HepG2 (cell line): ENCODE data around the gene SPACDR. TPM values are rescaled to one million over a fixed set of nuclear protein-coding genes. Genes with fewer than 3 reads are reported as not detected.

Experiments
- GABPA ChIP-seq, 2 experiments: IDR thresholded peaks; 2 replicates each; pipeline ENCODE4 v1.6.1; 2011 to 2016; ENCODE audit warnings: low read depth in 2 of 2, low read length in 1 of 2, missing biosample characterization in 1 of 2, missing genetic modification characterization in 1 of 2
- HNF4A ChIP-seq: sonication (generic); formaldehyde crosslinking; IDR thresholded peaks from 2 replicates; pipeline ENCODE4 v1.4.0; 2020; ENCODE audit warnings: missing genetic modification reagents
- KAT8 ChIP-seq: IDR thresholded peaks from 2 replicates; pipeline ENCODE4 v1.6.1; 2016; ENCODE audit warnings: missing genetic modification reagents, missing compliant biosample characterization
- MYC ChIP-seq: sonication (generic); formaldehyde crosslinking; IDR thresholded peaks from 2 replicates; pipeline ENCODE4 v1.9.0; 2021; ENCODE audit warnings: missing genetic modification reagents, borderline replicate concordance
- NCOA5 ChIP-seq: sonication (generic); formaldehyde crosslinking; IDR thresholded peaks from 2 replicates; pipeline ENCODE4 v1.4.0; 2020; ENCODE audit warnings: missing genetic modification reagents
- NFIB ChIP-seq: sonication (generic); formaldehyde crosslinking; IDR thresholded peaks from 2 replicates; pipeline ENCODE4 v1.9.0; 2021; ENCODE audit warnings: missing genetic modification reagents, mild to moderate bottlenecking, borderline replicate concordance
- NFIC ChIP-seq: IDR thresholded peaks from 2 replicates; pipeline ENCODE4 v1.6.1; 2012; ENCODE audit warnings: mild to moderate bottlenecking, low read length, inconsistent platforms
- PRMT3 ChIP-seq: sonication (generic); formaldehyde crosslinking; IDR thresholded peaks from 2 replicates; pipeline ENCODE4 v1.8.1; 2022; ENCODE audit warnings: low read depth, mild to moderate bottlenecking, moderate library complexity, missing genetic modification reagents, borderline replicate concordance
- RARG ChIP-seq: sonication (generic); formaldehyde crosslinking; IDR thresholded peaks from 2 replicates; pipeline ENCODE4 v1.4.0; 2020; ENCODE audit warnings: low read depth, mild to moderate bottlenecking, missing genetic modification reagents
- RCOR2 ChIP-seq: IDR thresholded peaks from 2 replicates; pipeline ENCODE4 v1.6.1; 2016; ENCODE audit warnings: missing biosample characterization, missing genetic modification reagents
- SMAD9 ChIP-seq: sonication (generic); formaldehyde crosslinking; IDR thresholded peaks from 2 replicates; pipeline ENCODE4 v1.5.1; 2020; ENCODE audit warnings: mild to moderate bottlenecking, missing genetic modification reagents
- SSRP1 ChIP-seq: IDR thresholded peaks from 2 replicates; pipeline ENCODE4 v1.6.1; 2016; ENCODE audit warnings: control low read depth
- TARDBP ChIP-seq: sonication (generic); formaldehyde crosslinking; IDR thresholded peaks from 2 replicates; pipeline ENCODE4 v1.8.0; 2022; ENCODE audit warnings: mild to moderate bottlenecking, missing genetic modification reagents
- ZBTB4 ChIP-seq: sonication (generic); formaldehyde crosslinking; IDR thresholded peaks from 2 replicates; pipeline ENCODE4 v1.4.0; 2020; ENCODE audit warnings: missing genetic modification reagents, mild to moderate bottlenecking, borderline replicate concordance
- ZFP90 ChIP-seq: sonication (generic); formaldehyde crosslinking; IDR thresholded peaks from 2 replicates; pipeline ENCODE4 v1.8.0; 2022; ENCODE audit warnings: missing genetic modification reagents, mild to moderate bottlenecking, inconsistent platforms, borderline replicate concordance
- ZFP91 ChIP-seq: sonication (generic); formaldehyde crosslinking; IDR thresholded peaks from 2 replicates; pipeline ENCODE4 v1.9.0; 2022; ENCODE audit warnings: missing genetic modification reagents, mild to moderate bottlenecking, borderline replicate concordance
- ZNF10 ChIP-seq: sonication (generic); formaldehyde crosslinking; IDR thresholded peaks from 2 replicates; pipeline ENCODE4 v1.4.0; 2020; ENCODE audit warnings: mild to moderate bottlenecking, low read depth, missing genetic modification reagents, borderline replicate concordance
- ZNF143 ChIP-seq: sonication (generic); formaldehyde crosslinking; IDR thresholded peaks from 2 replicates; pipeline ENCODE4 v1.4.0; 2020; ENCODE audit warnings: missing genetic modification reagents
- ZNF274 ChIP-seq: sonication (generic); formaldehyde crosslinking; IDR thresholded peaks from 2 replicates; pipeline ENCODE4 v1.5.1; 2020; ENCODE audit warnings: mild to moderate bottlenecking, missing genetic modification reagents
- ZNF430 ChIP-seq: sonication (generic); formaldehyde crosslinking; IDR thresholded peaks from 2 replicates; pipeline ENCODE4 v1.9.0; 2021; ENCODE audit warnings: mild to moderate bottlenecking, missing genetic modification reagents
- ZNF605 ChIP-seq: sonication (generic); formaldehyde crosslinking; IDR thresholded peaks from 2 replicates; pipeline ENCODE4 v1.8.0; 2022; ENCODE audit warnings: mild to moderate bottlenecking, missing genetic modification reagents
- ZNF703 ChIP-seq: sonication (generic); formaldehyde crosslinking; IDR thresholded peaks from 2 replicates; pipeline ENCODE4 v1.5.1; 2020; ENCODE audit warnings: missing genetic modification reagents, mild to moderate bottlenecking, moderate library complexity, borderline replicate concordance
- ZSCAN12 ChIP-seq: sonication (generic); formaldehyde crosslinking; IDR thresholded peaks from 2 replicates; pipeline ENCODE4 v1.9.0; 2021; ENCODE audit warnings: mild to moderate bottlenecking, missing genetic modification reagents
- polyA plus RNA-seq, 8 experiments: library from polyadenylated mRNA; depleted of rRNA in 3 of 8; stranded (reverse) in 7 of 8; unstranded in 1 of 8; fragments of >200 nt; fragmentation: Illumina TruSeq in 4 of 8; extraction: Trizol in 4 of 8; gene quantifications; 2 replicates each; pipeline versions ENCODE4 v1.2.1 to v1.2.3, GENCODE V29; 2011 to 2016; ENCODE audit warnings: low read depth in 4 of 8, missing spikeins in 1 of 8, mixed read lengths in 1 of 8; ENCODE audit not compliant: insufficient read depth in 1 of 8
- total RNA-seq, 5 experiments: library from RNA; depleted of rRNA; stranded (reverse); fragments of >200 nt; fragmentation: Illumina TruSeq; extraction: Trizol; gene quantifications; 2 replicates each; pipeline ENCODE4 v1.2.3, GENCODE V29; 2016; ENCODE audit warnings: low read depth in 1 of 5
- TF ChIP-seq, protein P1 (sequence below): IDR thresholded peaks from 2 replicates; pipeline ENCODE4 v1.6.1; 2016; ENCODE audit warnings: mild to moderate bottlenecking

The SPACDR gene
- total and polyA plus RNA-seq, 2 of the 13 experiments (the other 11 are each of a cell fraction or from before 2014, with no cell fraction given): 0.41 TPM; not detected in 1

DNA sequence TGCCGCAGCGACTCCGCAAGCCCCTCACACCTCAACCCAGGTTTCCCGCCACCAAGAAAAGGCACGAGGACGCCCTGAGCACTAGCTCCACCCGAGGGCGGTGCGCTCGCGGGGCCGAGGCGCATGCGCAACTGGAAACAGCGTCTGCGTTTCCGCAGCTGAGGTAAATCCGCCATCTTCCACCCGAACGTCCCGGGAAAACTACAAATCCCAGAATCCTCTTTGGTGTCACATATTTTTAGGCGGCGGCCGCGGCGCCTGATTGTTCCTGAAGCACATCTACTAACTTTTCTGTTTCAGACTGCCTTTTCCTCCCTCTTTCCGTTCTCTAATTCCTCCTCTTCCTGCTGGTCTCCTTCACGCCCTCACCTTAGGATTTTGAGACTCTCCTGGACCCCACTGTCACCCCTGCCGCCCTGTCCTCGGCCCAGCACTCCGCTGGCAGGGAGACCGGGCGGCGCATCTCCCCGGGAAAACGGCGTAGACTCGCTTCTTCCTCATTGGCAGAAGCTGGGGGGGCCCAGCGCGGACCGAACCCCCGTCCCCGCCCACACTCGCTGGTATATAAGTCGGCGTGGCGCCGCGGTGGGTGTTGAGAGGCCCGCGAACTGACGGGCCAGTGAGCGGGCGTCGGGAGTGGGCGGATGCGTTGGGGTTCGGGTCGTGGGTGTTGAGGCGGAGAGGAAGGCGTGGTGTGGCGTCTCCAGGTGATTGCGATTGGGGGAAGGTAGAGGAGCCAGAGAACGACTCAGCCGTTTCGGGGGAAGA is 35.7 kb downstream of the SPACDR start, which contains the start of gene ZCWPW1 (continued):
- peak; percentile 75 for TF ChIP-seq ZNF605
- TF ChIP-seq ZNF430 (CRISPR knock-in tag): peak; percentile 45; the same call in 1 of the 2 replicates
- no peak; the same call in 1 of the 2 replicates for TF ChIP-seq MYC (CRISPR knock-in tag)
- TF ChIP-seq NCOA5 (CRISPR knock-in tag): 0 out of 2 replicates have a peak, but pooled peaks have one; percentile 82
- no peak; the same call in 1 of the 2 replicates for TF ChIP-seq SMAD9 (CRISPR knock-in tag)
- no peak for TF ChIP-seq RCOR2
- TF ChIP-seq SSRP1: peak; percentile 96
- TF ChIP-seq KAT8: peak; percentile 77
- TF ChIP-seq NFIC: no peak
- peak; percentile 75 for TF ChIP-seq ZFP91
- no peak for TF ChIP-seq HNF4A
- TF ChIP-seq, protein P1, sequence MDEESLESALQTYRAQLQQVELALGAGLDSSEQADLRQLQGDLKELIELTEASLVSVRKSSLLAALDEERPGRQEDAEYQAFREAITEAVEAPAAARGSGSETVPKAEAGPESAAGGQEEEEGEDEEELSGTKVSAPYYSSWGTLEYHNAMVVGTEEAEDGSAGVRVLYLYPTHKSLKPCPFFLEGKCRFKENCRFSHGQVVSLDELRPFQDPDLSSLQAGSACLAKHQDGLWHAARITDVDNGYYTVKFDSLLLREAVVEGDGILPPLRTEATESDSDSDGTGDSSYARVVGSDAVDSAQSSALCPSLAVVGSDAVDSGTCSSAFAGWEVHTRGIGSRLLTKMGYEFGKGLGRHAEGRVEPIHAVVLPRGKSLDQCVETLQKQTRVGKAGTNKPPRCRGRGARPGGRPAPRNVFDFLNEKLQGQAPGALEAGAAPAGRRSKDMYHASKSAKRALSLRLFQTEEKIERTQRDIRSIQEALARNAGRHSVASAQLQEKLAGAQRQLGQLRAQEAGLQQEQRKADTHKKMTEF: peak; percentile 89; the same call in 1 of the 2 replicates
- TF ChIP-seq ZFP90: peak; percentile 69
- TF ChIP-seq ZNF703 (CRISPR knock-in tag): no peak; the same call in 1 of the 2 replicates
- TF ChIP-seq ZBTB4 (CRISPR knock-in tag): peak; percentile 35
- TF ChIP-seq TARDBP (CRISPR knock-in tag): peak; percentile 16; the same call in 1 of the 2 replicates
- peak; percentile 94 for TF ChIP-seq ZNF143 (CRISPR knock-in tag)
- peak; percentile 48; the same call in 1 of the 2 replicates for TF ChIP-seq PRMT3 (CRISPR knock-in tag)
- TF ChIP-seq GABPA (IDR thresholded peaks at IDR 0.05; ENCODE audit: low read depth, low read length): no peak
- peak; percentile 78 for TF ChIP-seq GABPA (CRISPR knock-in tag; IDR thresholded peaks at IDR 0.05; ENCODE audit: low read depth)
- peak; percentile 59; the same call in 1 of the 2 replicates for TF ChIP-seq ZSCAN12 (CRISPR knock-in tag)
- TF ChIP-seq ZNF274 (CRISPR knock-in tag): no peak; the same call in 1 of the 2 replicates
- TF ChIP-seq ZNF10 (CRISPR knock-in tag): no peak
- no peak for TF ChIP-seq NFIB (CRISPR knock-in tag)
- no peak for TF ChIP-seq RARG (CRISPR knock-in tag)
